SU-DHL-6 (cell line): ENCODE data around the gene PCARE.

Experiments used
- H2AFZ ChIP-seq: fragments of 200-600 bp; sonication (generic); 2 replicates; pipeline ENCODE4 v1.6.1; 2014; ENCODE audit warnings: low read depth, mild to moderate bottlenecking, moderate library complexity, mixed read lengths, antibody characterized with exemption, low read length; ENCODE audit not compliant: severe bottlenecking
- H3F3A ChIP-seq: fragments of 200-600 bp; shearing (Covaris generic); 2 replicates; pipeline ENCODE4 v1.6.0; 2016; ENCODE audit warnings: antibody characterized with exemption, mild to moderate bottlenecking; ENCODE audit not compliant: insufficient read depth
- H3K27ac ChIP-seq: fragments of 200-600 bp; sonication (generic); 2 replicates; pipeline ENCODE4 v1.5.1; 2016; ENCODE audit warnings: low read depth, mild to moderate bottlenecking, low read length, moderate library complexity, mixed read lengths
- H3K27me3 ChIP-seq: fragments of 200-600 bp; sonication (generic), shearing (Covaris generic); 2 replicates; pipeline ENCODE4 v1.6.0; 2014; ENCODE audit warnings: mild to moderate bottlenecking, low read length
- H3K36me3 ChIP-seq: fragments of 200-600 bp; sonication (generic); 2 replicates; pipeline ENCODE4 v1.6.1; 2014; ENCODE audit warnings: mild to moderate bottlenecking, low read length, mixed read lengths
- H3K4me2 ChIP-seq: fragments of 300-600, 200-600 bp; shearing (Covaris generic), sonication (generic); 2 replicates; pipeline ENCODE4 v1.6.0; 2014; ENCODE audit warnings: low read length, low read depth, mild to moderate bottlenecking; ENCODE audit not compliant: poor library complexity, severe bottlenecking
- H3K4me3 ChIP-seq: fragments of 200-600 bp; sonication (generic); 2 replicates; pipeline ENCODE4 v1.5.1; 2014; ENCODE audit warnings: antibody characterized with exemption, low read length, mild to moderate bottlenecking, mixed read lengths; ENCODE audit not compliant: insufficient read depth, poor library complexity, severe bottlenecking
- H3K79me2 ChIP-seq: fragments of 200-600 bp; sonication (generic); 2 replicates; pipeline ENCODE4 v1.6.1; 2014; ENCODE audit warnings: mild to moderate bottlenecking, low read length, moderate library complexity; ENCODE audit not compliant: insufficient read depth
- H3K9ac ChIP-seq: fragments of 200-600 bp; sonication (generic); 2 replicates; pipeline ENCODE4 v1.7.0; 2014; ENCODE audit warnings: mild to moderate bottlenecking, low read length
- H3K9me2 ChIP-seq: fragments of 200-600 bp; sonication (generic); replicated peaks from 2 replicates; pipeline ENCODE4 v1.6.1; 2014; ENCODE audit warnings: low read length; ENCODE audit not compliant: insufficient read depth
- H3K9me3 ChIP-seq: fragments of 200-600 bp; sonication (generic); 2 replicates; pipeline ENCODE4 v1.6.1; 2014; ENCODE audit warnings: low read length, mixed read lengths; ENCODE audit not compliant: insufficient read depth
- H4K20me1 ChIP-seq: fragments of 200-600 bp; sonication (generic); 2 replicates; pipeline ENCODE4 v1.6.1; 2014; ENCODE audit warnings: low read depth, mild to moderate bottlenecking, antibody characterized with exemption, low read length, moderate library complexity, mixed read lengths
- EZH2phosphoT487 ChIP-seq: fragments of 200-600 bp; sonication (generic), shearing (Covaris generic); conservative IDR thresholded peaks from 2 replicates; pipeline ENCODE4 v1.6.1; 2018; ENCODE audit warnings: mild to moderate bottlenecking, antibody characterized with exemption, low read length, moderate library complexity, mixed read lengths
- TF ChIP-seq, protein P1 (sequence below): fragments of 200-600 bp; sonication (generic); IDR thresholded peaks from one replicate; pipeline ENCODE4 v1.5.1; 2017; ENCODE audit warnings: antibody characterized with exemption, mild to moderate bottlenecking, low read length, moderate library complexity; ENCODE audit not compliant: insufficient read depth, poor library complexity, severe bottlenecking

PCARE gene

DNA sequence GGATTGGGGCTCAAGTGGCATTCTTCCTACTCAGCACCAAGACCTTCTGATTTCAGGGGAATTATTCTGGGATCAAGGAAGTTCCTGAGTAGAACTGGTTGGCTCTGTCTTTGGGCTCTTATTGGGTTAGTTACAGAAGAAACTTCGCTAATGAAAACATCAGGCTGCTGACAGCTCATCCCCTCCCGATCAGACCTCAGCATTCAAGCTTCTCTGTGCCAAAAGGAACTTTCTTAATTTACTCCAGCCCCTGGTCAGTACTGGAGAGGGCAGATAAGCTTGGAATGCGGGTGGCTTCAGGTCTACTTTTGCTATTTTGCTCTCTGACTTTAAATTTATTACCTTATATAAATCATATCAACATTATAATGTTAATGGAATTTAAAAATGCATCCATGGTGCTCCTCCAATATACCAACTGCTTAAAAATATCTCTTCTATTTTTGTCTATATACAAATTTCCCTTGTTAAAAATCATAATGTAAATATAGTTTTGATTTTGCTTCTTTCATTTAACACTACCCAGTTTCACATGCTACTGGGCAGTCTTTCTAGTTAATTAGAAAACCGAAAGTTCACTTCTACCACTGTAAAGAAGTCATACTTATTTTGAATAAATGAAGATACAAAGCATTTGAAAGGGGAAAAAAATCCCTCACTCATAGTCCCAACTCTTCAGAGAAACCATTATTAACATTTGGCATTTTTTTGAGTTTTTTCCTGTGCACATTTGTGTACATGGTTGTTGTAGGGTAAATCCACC lies 34.4 kb downstream of the PCARE start:
- Histone ChIP-seq H4K20me1 (no peaks in the 10 kb centered on the region), H3K79me2 (no peaks in the 10 kb centered on the region), H3F3A (no peaks in the 10 kb centered on the region), H3K27ac (no peak overlapping the region), H3K36me3 (no peaks in the 10 kb centered on the region), H3K4me3 (no peak overlapping the region), H3K9me2 (no peaks in the 10 kb centered on the region), H3K9me3 (no peaks in the 10 kb centered on the region), H3K27me3 (no peaks in the 10 kb centered on the region), H2AFZ (no peak overlapping the region), H3K4me2 (no peak overlapping the region), H3K9ac (no peak overlapping the region)
- TF ChIP-seq, protein P1, sequence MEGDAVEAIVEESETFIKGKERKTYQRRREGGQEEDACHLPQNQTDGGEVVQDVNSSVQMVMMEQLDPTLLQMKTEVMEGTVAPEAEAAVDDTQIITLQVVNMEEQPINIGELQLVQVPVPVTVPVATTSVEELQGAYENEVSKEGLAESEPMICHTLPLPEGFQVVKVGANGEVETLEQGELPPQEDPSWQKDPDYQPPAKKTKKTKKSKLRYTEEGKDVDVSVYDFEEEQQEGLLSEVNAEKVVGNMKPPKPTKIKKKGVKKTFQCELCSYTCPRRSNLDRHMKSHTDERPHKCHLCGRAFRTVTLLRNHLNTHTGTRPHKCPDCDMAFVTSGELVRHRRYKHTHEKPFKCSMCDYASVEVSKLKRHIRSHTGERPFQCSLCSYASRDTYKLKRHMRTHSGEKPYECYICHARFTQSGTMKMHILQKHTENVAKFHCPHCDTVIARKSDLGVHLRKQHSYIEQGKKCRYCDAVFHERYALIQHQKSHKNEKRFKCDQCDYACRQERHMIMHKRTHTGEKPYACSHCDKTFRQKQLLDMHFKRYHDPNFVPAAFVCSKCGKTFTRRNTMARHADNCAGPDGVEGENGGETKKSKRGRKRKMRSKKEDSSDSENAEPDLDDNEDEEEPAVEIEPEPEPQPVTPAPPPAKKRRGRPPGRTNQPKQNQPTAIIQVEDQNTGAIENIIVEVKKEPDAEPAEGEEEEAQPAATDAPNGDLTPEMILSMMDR: no peak
- TF ChIP-seq EZH2phosphoT487: no peak

- no peak overlapping the region for H2AFZ ChIP-seq
- no peak for TF ChIP-seq EZH2phosphoT487
- TF ChIP-seq, protein P1: no peak
- no peaks in the 10 kb centered on the region for H4K20me1 ChIP-seq
- no peak overlapping the region for H3K27ac ChIP-seq
- H3F3A ChIP-seq: no peaks in the 10 kb centered on the region
- H3K4me2 ChIP-seq: no peak overlapping the region
- no peak overlapping the region for H3K4me3 ChIP-seq
- H3K9me3 ChIP-seq: no peaks in the 10 kb centered on the region
- H3K36me3 ChIP-seq: no peaks in the 10 kb centered on the region
- no peak overlapping the region for H3K9ac ChIP-seq
- no peaks in the 10 kb centered on the region for H3K9me2 ChIP-seq
- no peaks in the 10 kb centered on the region for H3K79me2 ChIP-seq
- no peaks in the 10 kb centered on the region for H3K27me3 ChIP-seq
These were observed 39.1 kb downstream of the PCARE start for GRCh38 chr2:29035016-29035745.

DNA sequence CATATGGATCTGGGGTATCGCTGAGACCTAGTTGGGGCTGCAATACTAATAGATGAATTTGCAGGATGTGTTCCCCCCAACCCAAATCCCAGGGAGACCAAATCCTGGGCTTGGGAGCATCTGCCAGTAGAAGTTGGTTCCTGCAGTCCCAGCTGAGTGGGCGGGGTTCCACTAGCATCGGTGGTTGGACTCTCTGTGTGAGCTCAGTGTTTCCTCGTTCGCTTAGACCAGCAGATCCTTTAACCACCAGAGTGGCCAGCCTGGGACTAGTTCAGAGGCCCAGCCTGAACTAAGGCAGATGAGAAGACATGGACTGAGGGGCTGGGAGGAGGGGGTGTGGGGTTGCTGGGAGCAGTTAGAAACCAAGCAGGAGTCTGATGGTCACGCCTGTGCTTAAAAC lies 40.7 kb downstream of the PCARE start:
- no peaks in the 10 kb centered on the region for H4K20me1 ChIP-seq
- H3K4me2 ChIP-seq: no peak overlapping the region
- H2AFZ ChIP-seq: no peak overlapping the region
- H3K9me2 ChIP-seq: no peaks in the 10 kb centered on the region
- no peaks in the 10 kb centered on the region for H3K27me3 ChIP-seq
- no peak for TF ChIP-seq EZH2phosphoT487
- TF ChIP-seq, protein P1: no peak
- no peaks in the 10 kb centered on the region for H3F3A ChIP-seq
- no peak overlapping the region for H3K27ac ChIP-seq
- H3K4me3 ChIP-seq: no peak overlapping the region
- H3K36me3 ChIP-seq: no peaks in the 10 kb centered on the region
- no peaks in the 10 kb centered on the region for H3K79me2 ChIP-seq
- H3K9me3 ChIP-seq: no peaks in the 10 kb centered on the region
- H3K9ac ChIP-seq: no peak overlapping the region
